Stimulated activated CD8-positive, alpha-beta memory T cell treated with anti-CD3 and anti-CD28 coated beads, Interleukin-7, amount 100 ng/mL, for 1 hour (primary cell): Measurements from ENCODE around the gene GRID2.

Experiments used
- DNase-seq, 2 donors: peaks; one replicate each; pipeline ENCODE4 v3.0.0-alpha.2; 2020; ENCODE audit warnings: low read depth in 2 of 2

GRID2 gene

DNA sequence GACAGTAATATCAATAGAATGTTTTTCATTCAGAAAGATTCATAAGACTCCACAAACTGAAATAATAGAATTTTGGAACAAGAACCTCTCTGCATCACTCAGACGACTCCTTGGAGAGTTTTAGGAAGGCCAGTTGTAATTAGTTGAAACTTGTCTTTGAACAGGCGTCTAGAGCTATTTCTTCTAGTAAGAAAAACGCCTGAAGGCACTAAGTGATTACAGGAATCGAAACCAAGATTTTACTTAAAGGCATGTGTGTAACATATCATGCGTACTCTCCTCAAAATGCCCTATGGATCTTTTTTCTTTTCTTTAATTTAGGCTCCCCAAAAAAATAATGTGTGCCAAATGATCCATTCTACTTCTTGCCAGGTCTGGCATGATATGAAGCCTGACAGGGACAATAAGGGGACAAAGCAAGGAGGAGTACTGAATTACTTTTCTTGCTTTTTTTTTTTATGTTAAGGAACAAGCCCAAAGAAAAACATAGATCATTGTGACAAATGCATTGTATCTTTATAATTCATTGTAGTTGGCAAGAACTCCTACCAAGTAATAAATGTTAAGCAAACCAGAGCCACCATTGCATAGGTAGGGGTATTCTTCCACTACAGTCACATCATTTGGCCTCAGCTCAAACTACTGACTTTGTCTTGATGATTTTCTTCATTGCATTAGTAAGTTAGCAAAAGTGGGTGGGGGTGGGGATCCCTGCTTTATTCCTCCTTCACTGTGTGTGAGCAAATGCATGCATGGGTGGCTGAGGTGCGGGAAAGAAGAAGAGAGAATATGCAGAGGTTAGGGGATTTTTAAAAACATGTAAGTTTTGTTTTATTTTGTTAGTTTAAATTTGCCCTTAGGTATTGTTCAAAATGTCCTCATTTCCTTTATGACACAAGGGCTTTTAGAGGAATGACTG is 1444.9 kb downstream of the GRID2 start:
- no peak for DNase-seq

DNA sequence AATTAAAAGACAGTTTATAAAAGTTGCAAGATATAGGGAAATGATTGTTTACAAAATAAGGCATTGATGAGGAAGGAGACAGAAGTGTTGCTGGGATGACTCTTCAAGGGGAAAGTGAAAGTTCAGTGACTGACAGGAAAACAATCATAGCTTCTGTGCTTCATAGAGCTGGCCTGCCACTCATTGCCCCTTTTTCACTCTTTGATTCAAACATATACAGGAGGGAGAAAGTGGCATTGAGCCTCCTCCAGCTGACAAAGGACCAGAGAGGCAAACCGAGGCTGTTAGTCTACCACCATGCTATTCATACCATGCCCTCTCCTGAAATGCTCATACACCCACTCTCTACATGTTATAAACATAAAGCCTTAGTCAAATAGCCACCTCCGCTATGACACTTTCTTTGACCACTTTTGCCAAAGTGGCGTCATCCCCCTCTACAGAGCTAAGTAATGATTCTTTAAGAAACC is 1445.6 kb downstream of the GRID2 start:
- no peak for DNase-seq

DNA sequence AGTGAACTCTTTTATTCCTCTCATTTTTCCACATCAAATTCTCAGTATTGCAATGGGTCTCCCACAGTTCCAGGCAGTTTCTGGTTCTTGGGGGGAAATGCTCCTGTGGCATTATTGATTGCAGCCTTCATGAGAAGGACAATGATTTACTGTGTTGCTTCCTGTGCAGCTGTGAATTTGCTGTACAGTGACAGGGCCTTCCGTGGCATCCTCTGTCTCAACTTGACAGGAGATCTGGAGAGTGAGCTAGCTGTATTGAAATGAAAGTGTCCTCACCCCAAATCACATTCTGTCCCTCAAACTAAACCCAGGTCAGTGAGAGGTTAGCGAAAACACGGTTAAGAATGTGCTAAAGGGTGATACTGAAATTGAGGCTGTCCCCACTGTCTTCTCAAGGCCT is 1447.6 kb downstream of the GRID2 start:
- DNase-seq: no peak

DNA sequence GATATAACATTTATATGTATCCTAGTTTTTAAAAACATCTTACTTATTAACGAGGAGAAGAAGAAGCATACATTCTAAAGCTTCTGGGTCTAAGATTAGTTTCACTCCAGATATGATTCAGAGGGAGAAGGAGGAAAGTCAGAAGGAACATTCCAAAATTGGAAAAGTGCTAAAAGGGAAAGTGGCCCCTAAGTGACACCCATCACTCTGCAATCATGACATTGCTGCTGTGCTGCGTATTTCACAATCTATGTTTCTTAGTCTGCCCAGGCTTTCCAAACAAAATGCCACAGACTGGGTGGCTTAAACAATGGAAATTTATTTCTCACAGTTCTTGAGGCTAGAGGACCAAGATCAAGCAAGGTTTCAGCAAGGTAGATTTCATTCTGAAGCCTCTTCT is 1452.3 kb downstream of the GRID2 start:
- no peak for DNase-seq

DNA sequence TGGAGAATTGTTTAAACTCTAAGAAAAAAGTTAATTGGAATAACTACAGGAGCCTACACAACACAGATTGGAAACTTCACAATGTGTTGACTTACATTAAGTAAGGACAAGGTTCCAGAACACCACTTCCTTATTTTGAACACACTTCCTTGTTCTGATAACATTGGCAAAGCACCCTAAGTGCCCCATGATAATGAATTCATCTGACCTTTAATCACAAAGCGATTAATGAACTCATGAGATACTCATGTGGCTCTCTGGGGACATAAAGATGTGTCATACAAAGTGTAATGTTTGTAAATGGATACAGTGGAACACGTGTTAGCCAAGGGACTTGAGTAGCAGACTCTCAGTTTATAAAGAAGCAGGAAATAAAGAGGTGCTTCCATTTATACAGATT is 1455.7 kb downstream of the GRID2 start:
- no peak for DNase-seq

DNA sequence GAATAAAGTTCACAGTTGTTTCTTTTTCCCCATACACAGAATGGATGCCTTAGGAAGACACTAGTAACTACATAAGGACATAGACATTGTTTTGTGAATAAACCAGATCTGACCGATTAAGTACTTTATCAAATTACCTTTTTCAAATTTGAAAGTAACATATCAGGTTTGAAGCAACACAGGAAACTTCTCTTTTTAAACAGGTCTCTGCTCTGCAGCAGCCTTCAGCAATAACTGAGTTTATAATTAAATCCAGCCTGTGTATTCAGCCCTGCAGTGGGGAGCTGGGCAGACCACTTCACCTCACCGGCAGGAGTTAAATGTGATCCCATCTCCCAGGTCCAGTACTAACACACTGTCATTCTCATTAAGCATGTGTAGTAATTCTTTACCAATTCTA is 1456.5 kb downstream of the GRID2 start:
- no peak for DNase-seq

DNA sequence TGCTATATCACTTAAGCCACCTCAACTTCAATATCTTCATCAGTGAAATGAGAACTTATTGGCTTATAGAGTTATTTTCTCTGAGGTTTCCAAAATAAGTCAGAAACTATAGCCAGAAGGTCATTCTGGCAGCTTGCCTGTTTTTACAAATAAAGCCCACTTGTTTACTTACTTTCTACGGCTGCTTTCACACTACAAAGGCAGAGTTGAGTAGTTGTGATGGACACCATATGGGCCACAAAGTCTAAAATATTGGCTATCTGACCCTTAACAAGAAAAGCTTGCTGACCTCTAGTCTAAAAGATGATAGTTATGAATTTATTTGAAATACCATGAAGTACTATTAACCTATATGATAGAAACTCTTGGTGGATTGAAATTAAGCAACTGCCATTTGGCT is 1457.5 kb downstream of the GRID2 start:
- no peak for DNase-seq

DNA sequence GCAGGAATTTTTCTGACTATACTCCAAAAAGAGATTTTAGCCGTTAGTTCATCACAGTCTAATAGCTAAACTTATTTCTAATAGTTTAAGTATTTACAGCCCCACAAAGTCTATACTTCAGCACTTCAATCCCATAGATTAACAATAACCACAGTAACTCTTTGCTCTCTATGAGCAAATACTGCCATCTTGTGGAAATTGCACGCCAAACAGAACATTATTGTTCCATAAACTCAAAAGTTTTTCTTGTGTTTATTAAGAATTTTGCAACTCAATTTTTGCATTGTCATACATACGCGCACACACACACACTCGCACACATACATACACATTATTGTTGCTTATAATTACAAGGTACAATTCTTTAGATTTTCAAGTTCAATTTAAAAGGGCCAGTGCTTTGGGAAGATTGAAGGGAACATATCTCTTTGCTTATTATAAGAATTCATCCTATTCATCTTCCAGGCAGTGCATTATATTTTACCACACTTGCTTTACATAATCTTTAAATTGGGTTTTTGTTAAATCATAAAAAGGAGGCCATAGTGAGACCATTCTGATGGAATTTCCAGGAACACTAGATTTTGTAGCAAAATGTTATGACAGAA is 1461.0 kb downstream of the GRID2 start:
- DNase-seq: no peak

DNA sequence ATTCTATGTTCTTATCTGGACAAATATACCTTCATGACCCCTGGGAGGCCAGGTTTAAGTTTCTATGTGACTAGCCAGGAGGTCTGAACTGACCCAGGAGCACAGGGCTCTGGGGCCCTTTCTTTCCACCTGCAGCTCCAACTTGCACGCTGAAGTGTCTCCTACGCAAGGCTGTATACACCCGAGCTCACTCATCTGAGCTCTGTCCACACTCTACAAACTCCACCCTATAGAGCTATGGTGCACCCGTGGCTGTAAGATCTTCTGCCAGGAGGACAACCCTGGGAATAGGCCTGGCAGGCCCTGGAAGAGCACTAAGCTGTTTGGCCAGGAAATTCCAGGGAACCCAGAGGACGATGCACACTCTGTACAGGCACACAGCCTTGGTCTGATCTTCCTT is 1464.2 kb downstream of the GRID2 start:
- DNase-seq: no peak

DNA sequence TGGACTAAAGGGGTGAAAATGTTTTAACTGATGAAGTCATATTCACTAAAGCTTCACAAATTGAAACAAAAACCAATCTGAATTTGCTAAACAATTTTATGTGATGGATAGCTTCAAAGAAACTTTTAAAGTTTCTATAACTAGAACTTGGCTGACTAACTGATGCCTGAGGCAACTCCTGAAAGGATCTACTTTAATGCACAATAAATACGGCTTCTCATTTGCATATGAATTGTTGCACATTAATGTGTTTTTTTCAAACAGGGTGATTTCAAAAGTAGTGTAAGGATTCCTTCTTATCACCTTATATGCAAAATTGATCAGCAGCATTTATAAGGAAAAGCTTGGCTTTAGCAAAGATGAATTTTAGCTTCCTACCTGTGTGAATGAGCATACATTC is 1466.4 kb downstream of the GRID2 start:
- no peak for DNase-seq

DNA sequence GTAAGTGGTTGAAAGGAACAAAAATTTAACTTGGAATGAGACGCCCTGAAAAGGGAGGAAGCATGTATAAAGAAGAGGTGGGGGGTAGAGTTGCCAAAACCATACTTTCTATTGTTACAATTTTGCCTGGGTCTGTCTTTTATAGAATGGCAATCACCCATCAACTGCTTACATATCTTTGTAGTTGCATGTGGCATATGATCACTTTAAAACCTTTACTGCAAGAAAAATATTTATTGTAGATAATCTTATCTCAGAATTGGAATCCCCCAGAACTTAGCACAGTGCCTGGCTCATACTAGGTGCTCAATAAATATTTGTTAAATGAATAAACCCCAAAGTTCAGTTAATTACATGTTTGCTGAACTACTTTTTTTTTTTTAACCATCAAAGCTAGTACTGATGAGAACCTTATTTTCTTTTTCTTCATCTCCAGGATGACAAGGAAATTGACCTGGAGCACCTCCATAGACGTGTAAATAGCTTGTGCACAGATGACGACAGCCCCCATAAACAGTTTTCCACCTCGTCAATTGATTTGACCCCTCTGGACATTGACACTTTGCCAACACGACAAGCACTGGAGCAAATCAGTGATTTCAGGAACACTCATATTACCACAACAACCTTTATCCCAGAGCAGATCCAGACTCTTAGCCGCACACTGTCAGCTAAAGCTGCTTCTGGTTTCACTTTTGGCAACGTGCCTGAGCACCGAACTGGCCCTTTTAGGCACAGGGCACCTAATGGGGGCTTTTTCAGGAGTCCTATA is 1468.1 kb downstream of the GRID2 start:
- no peak for DNase-seq

DNA sequence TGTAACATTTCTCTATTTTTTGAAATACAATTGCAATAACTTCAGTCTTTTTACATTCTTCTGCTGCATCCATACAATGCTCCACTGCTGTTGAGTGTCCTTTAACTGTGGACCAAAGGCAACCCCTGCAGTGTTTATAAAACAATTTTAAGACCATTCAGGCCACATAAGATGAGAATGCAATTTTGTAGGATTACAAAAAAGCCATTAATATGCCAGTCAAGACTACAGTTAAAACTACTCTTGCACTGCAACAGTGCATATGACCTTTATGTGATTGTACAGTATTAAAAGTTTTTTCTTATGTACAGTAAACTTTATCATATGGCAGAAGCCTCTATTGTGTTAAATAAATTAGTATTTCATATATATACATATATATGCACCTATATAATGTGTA is 1469.1 kb downstream of the GRID2 start:
- no peak for DNase-seq

DNA sequence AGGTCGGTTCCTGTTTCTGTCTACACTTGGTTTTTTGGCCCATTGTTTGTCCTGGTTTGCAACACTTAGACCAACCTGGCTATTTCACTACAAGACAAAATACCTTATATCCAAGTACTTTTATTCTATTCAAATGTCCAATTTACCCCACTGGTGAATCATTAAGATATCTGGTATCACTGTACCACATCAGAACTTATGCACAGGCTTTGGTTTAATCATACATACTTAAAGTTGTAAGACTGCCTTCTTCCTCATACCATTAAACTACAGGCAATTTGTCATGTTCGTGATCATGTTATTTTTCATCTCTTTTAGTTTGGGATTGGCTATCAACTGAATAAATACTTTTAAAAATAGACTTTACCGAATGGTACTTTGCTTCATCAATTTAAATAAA is 1471.8 kb downstream of the GRID2 start:
- no peak for DNase-seq

DNA sequence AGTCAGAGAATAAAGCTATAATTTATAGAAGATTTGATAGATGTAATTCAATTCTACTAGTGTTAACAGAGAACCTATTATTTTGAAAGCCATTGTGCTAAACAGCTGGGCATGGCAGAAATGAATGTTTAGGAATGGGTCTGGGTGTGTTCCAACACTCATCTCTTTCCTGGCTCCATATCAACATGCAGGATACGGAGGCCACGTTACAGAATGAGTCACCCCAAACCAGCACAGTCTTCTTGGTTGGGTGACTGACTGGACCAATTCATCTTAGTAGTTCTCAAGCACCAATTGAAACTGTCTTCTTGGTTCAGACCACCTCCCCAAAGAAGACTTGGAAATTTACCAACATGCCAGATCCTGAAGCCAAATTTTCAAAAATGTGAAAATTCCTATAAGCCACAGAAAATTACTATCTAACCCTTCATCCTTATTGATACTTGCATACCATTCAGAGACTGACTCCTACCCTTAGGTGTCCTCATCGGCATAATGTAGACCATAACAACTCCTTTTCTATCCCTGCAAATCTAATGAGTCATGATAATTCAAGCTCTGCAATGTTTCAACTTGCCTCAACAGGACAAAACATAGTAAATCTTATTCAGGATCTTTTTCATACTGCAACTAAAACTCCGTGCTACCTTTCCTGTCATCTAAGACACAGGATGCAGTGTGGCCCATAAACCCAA is 1472.8 kb downstream of the GRID2 start:
- no peak for DNase-seq

DNA sequence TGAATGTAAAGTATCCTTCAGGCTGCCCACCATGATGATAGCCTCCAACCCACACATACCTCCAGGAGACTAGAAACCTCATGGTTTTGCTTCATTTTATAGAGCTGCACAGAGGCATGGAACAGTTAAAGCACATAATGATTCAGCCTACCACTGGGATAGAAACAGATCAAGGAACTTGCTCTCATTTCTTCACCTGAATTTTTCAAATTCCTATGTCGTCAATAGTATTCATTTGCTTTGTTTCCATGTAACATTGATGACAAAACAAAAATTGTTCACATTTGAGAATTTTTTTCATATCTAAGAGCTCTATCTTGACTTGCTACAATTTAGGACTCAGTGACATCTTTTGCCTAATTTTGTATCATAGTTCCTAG is 1473.3 kb downstream of the GRID2 start:
- DNase-seq: no peak

DNA sequence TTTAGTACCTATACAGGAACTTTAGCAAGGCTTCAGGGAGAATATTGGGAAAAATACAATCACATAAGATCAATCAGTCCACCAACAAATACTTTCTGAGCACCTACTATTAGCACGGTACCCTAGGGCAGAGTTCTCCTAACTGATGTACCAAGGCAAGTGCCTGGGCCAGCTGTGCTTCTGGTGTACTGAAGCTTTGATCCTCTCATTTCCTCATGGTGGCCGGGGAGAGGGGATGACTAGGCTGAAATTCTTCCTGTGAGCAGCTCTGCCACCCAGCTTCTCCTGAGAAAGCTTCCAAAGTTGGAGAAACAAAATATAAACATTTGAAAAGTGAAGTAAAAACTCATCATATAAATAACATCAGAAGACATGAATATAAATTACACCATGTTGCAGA is 1475.5 kb downstream of the GRID2 start:
- no peak for DNase-seq

DNA sequence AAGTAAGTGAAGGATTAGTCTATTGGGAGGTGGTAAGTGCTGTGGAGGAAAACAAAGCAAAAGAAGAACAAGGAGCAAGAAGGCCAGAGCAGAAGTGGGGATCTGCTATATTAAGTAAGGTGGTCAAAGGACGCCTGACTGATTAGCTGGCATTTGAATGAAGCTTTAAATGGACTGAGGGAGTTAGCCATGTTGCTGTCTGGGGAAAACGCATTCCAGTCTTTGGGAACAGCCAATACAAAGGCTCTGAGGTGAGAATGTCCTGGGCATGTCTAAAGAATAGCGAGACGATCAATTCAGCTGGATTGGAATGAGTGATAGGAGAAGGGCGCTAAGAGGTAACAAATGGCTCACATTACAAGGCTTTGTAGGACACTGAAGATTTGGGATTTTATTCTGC is 1476.3 kb downstream of the GRID2 start:
- no peak for DNase-seq

DNA sequence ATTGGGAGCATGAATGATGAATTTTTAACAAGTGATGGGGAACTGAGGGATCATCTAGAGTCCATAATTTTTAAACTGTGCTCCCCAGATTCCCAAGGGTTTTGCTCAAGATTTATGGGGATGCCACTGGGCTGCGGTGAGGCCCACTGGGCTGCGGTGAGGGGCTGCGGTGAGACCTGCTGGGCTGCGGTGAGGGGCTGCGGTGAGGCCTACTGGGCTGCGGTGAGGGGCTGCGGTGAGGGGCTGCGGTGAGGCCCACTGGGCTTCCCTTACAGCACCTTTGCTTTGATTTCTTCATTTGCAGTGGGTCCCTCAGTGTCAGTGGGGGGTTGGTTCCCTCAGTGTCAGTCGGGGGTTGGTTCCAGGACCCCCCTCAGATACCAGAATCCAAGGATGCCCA is 1477.4 kb downstream of the GRID2 start:
- no peak for DNase-seq

DNA sequence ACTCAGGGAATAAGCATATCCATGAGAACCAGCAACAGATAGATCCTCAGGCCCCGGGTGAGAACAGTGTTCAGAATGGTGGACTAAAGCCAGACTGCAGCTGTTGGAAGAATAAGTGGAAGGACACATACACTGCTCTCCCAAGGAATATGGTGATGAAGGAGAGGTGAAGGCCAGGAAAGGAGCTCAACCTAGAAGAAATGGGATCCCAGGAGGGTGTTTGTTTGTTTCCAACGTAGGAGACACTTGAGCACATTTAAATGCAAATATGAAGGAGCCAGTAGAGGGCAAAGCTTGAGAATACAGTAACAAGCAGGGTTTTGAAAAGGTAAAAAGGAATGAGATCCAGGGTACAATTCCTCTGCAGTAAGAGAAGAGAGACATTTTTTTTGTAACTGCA is 1482.4 kb downstream of the GRID2 start:
- DNase-seq: no peak

DNA sequence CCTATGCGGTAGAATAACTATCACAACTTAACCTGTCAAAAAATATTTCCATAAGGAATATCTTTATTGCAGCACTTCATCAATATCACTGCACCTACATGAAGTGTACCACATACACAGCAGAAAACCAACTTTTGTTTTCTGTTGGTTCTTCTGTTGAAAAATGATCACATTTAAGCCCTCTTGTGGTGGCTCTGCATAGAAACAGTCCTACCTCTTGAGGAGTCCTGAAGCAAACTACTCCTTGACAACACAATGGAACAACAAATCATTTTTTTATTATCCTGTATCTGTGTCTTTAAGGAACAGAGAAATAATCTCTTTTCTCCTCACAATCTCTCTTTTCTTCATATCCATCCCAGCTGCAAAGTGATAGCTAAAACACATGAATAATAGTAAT is 1484.9 kb downstream of the GRID2 start:
- no peak for DNase-seq

DNA sequence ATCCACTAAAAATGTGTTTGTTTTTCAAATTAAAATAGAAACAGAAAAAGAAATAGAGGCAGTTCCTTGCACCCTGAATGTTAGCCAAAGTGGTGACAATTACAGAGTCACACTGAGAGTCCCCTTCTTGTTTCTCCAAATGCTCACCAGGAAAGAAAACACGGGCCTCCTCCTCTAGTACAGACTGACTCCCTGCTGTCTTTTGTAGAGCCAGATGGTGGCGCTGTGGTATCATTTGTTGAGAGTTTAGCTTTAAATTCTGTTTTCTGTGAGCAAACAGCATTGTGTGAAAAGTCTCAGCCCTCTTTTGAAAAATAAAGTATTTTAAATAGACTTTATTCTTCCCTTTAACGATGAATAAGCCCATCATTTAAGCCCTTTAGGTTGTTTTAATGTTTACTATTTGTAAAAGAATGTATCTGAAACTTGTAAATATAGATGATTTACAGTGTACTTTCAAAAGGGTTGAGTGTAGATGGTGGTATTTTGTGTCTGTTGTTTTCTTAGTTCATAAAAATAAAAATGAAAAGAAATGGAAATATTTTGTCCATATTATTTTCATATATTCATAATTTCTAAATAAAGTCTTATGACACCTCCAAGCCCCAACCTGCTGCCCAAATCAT is 1487.9 kb downstream of the GRID2 start:
- no peak for DNase-seq

DNA sequence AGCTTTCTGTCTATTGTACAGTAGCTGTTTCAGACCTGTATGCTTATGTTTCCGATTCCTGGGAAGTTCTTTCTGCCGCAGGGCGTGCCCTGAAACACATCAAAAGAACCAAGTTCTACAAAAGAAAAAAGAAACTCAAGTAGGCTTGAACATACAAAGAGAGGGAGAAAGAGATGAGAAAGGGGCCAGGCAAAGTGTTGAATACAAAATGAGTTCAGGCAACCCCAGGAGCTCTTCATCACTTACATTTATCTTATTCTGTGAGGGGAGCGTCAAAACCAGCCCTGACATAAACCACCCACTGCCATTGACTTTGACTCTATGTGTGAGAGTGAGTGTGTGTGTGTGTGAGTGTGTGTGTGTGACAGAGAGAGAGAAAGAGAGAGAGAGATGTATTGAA is 1498.3 kb downstream of the GRID2 start:
- DNase-seq: no peak
